GM19099 (cell line): ENCODE data around the gene DAP.

Experiments
- POLR2A ChIP-seq: IDR thresholded peaks from 3 replicates; pipeline ENCODE4 v1.6.1; 2011; ENCODE audit warnings: low read depth; ENCODE audit not compliant: insufficient read length; ENCODE audit errors: extremely low read depth

The DAP gene

DNA sequence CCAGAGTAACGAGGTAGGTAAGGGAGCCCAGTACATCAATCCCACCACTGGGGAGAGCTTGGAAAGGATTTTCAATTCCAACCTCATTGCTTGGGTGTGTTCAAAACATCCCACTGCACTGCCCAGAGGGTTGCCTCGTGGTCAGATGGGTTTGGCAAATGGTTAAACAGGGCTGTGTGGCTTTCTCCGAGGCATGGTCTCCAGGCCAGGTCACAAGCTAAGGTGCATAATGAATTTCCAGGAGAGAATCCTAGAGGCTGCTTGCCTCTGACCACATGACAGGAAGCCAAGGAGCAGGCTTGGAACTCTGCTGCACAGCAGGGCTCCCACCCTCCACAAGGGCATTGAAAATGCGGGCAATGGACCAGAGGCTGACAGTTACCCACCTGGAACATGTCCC is 51.6 kb downstream of the DAP start:
- no peak for TF ChIP-seq POLR2A

GRCh38 chr5:10708189-10708944 is 52.7 kb downstream of the DAP start:
- TF ChIP-seq POLR2A: no peak

GRCh38 chr5:10707198-10708142 is 53.6 kb downstream of the DAP start:
- TF ChIP-seq POLR2A: no peak

DNA sequence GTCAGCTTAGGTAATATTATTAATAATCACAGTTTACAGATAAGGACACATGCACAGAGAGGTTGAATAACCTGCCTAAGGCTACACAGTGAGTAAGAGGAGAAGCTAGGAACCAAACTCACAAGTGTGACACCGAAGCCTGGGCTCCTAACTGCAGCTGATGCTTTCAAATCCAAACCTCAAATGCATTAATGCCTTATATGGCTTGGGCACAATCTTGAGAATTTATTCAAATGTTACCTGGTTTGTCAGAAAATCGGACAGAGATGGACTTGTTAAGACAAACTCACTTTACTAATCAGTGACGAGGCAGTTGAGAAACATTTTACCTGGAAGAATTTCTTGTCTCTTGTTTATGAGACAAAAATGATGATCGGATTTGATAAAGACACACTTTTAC is 54.7 kb downstream of the DAP start:
- TF ChIP-seq POLR2A: no peak

DNA sequence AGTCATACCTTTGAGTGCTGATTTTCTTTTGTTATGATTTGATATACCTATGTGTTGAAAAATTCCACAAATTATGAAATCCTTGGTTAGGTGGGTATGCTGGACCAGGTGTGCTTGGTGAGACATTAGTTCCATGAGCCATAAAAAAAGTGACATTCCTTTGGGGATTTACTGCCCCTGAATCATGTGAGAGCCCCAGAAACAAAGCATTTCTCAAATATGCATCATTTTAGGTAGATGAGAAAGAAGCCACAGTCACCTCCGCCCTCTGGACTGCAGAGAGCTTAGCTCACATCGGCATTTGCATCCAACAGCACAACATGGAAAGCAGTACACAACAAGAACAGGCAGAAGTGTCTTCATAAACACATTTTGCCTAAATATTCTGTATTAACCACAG is 55.3 kb downstream of the DAP start:
- TF ChIP-seq POLR2A: no peak

- TF ChIP-seq POLR2A: no peak
Observed at GRCh38 chr5:10704949-10705621, 55.9 kb downstream of the DAP start.

DNA sequence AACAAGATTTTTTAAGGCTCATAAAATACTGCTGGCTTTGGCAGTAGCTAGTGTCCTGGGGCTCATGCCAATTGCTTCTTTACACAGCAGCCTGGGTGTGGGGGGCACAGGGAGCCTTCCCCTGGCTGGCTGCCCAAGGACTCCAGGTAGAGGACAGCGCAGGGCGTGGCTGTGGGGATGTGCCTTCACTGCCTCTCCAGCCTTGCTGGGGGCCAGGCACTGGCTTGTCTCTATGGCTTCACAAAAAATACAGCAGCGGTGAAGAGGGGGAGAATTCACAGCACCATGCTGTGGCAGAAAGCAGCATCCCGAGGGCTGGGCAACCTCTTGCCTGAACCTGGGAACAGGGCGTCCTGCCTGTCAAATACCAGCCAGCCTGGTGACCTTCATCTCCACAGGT is 57.4 kb downstream of the DAP start:
- no peak for TF ChIP-seq POLR2A

DNA sequence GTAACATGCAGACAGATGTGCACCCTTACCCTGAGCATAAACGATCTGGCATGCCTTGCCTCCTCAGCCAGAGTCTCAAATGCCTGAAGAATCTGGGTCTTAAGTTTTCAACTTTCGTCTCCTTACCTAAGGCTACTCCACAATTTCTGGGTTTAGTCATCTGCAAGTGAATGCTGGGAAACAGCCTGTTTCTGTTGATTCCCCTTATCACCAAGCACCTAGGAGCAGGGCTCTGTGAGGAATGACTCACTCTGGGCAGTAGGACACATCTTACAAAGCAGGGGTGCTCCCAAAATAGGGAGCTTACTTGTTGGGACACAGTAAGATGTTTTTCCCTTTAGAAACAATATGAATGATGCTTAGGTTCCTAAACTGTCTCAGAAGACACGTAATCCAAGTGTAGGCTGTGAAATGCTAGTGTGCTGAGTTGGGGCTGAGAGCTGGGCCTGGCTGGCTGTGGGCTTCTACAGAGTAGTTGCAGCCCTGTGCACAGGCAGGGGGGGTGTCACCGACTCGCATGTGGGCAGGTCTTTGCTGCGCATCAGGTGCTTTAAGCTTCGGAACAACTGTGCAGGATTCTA is 58.0 kb downstream of the DAP start:
- no peak for TF ChIP-seq POLR2A

DNA sequence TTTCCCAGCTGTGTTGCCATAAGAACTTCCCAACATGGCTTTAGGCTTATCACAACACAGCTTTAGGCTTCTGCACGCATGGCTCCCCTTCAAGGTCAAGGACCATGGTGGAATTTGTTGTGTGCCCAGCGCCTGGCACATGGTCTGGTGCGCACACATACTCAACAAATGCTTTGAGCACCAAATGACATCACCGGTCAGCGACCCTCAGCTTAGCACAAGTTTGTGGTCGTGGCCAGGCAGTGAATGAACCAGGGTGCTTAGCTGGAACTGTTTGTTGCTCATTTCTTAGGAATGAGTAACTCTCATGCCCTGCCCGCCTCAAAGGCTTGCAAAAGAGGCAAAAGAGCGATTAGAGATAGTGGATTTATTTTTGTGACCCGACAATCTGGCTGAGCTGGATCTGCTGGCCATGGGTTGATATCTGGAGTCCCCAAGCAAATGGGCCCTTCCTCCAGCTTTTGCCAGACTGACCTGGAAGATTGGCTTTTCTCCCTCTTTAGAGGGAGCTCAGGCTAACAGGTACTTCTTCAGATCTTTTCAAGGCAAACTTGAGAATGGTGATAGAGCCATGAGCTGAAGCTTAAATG is 58.9 kb downstream of the DAP start:
- TF ChIP-seq POLR2A: no peak

GRCh38 chr5:10701567-10702039 is 59.4 kb downstream of the DAP start:
- TF ChIP-seq POLR2A: no peak

DNA sequence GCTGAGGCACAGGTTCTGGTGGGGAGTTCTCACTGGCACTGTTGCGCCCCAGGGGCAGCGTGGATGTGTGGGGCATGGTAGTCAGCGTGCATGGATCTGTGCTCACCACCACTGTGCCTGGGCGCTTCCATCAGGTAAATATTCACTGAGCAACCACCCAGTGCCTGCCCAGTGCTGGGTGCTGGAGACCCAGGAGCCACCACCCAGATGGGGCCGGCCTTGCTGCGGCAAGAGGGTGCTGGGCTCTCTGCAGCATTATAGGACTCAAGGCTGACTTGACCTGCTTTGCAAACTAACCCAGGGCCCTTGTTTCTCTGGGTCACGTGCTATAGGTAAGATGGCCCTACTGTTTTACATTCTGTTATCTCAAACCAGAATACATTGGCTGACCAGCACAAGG is 60.5 kb downstream of the DAP start:
- no peak for TF ChIP-seq POLR2A

- TF ChIP-seq POLR2A: no peak
Observed at GRCh38 chr5:10699987-10700386, 61.0 kb downstream of the DAP start.

GRCh38 chr5:10699281-10699874 is 61.7 kb downstream of the DAP start:
- peak; percentile 30 for TF ChIP-seq POLR2A
